WTC11 (cell line): ENCODE measurements around the gene PDIA3. TPM values are rescaled to one million over a fixed set of nuclear protein-coding genes. Genes with fewer than 3 reads are reported as not detected.
A peak's percentile ranks its signal among the peaks of the same experiment; 100 is the strongest.

Source experiments
- ATAC-seq: fragments of 200-7000 bp; cut with Tn5 transposase; 2 replicates; pipeline ENCODE4 v1.10.0; 2021; ENCODE audit warnings: mild to moderate bottlenecking, moderate library complexity
- CTCF ChIA-PET: fragments of 300-600 bp; sonication (Branson Sonifier 250); formaldehyde crosslinking; loops from one replicate; lab custom pipeline; 2021; ENCODE audit warnings: antibody characterized with exemption; lab: Charles Lee
- POLR2A ChIA-PET: fragments of 350-600 bp; sonication (Branson Sonifier 250); formaldehyde crosslinking; loops from one replicate; lab custom pipeline; 2021; ENCODE audit warnings: antibody characterized with exemption; lab: Charles Lee
- DNase-seq: peaks from one replicate; pipeline ENCODE4 v3.0.0; 2021; ENCODE audit warnings: low spot score
- H3K27ac Mint-ChIP-seq: 2 replicates; pipeline ENCODE4 v1.8.0; 2021; ENCODE audit warnings: mixed read lengths
- H3K27me3 Mint-ChIP-seq: 2 replicates; pipeline ENCODE4 v1.8.0; 2021; ENCODE audit warnings: low read depth, mild to moderate bottlenecking, moderate library complexity, mixed read lengths
- H3K36me3 Mint-ChIP-seq: 2 replicates; pipeline ENCODE4 v1.8.0; 2021; ENCODE audit warnings: mixed read lengths
- H3K4me1 Mint-ChIP-seq: 2 replicates; pipeline ENCODE4 v1.8.0; 2022; ENCODE audit warnings: mixed read lengths
- H3K4me3 Mint-ChIP-seq: 2 replicates; pipeline ENCODE4 v1.8.0; 2021; ENCODE audit warnings: mild to moderate bottlenecking, moderate library complexity, mixed read lengths
- H3K9me3 Mint-ChIP-seq: 2 replicates; pipeline ENCODE4 v1.8.0; 2021; ENCODE audit warnings: mixed read lengths
- CREB1 ChIP-seq: sonication (generic); formaldehyde crosslinking; IDR thresholded peaks from 2 replicates; pipeline ENCODE4 v1.8.0; 2023; ENCODE audit warnings: mild to moderate bottlenecking, missing genetic modification reagents
- ELF4 ChIP-seq: sonication (generic); formaldehyde crosslinking; IDR thresholded peaks from 2 replicates; pipeline ENCODE4 v1.8.1; 2022; ENCODE audit warnings: low read depth, mild to moderate bottlenecking, moderate library complexity, missing genetic modification reagents
- FOXJ3 ChIP-seq: sonication (generic); formaldehyde crosslinking; IDR thresholded peaks from 2 replicates; pipeline ENCODE4 v1.9.0; 2021; ENCODE audit warnings: missing genetic modification reagents, mild to moderate bottlenecking, borderline replicate concordance
- FOXP1 ChIP-seq: sonication (generic); formaldehyde crosslinking; IDR thresholded peaks from 2 replicates; pipeline ENCODE4 v1.8.0; 2022; ENCODE audit warnings: missing genetic modification reagents, mild to moderate bottlenecking, moderate library complexity, borderline replicate concordance
- GABPB1 ChIP-seq: sonication (generic); formaldehyde crosslinking; IDR thresholded peaks from 2 replicates; pipeline ENCODE4 v1.8.1; 2023; ENCODE audit warnings: mild to moderate bottlenecking, missing genetic modification reagents
- GTF2I ChIP-seq: fragments of 250-450 bp; sonication (Bioruptor Pico); conservative IDR thresholded peaks from 2 replicates; pipeline ENCODE4 v1.4.0; 2021; ENCODE audit warnings: mild to moderate bottlenecking
- KAT7 ChIP-seq: sonication (generic); formaldehyde crosslinking; IDR thresholded peaks from 2 replicates; pipeline ENCODE4 v1.8.1; 2023; ENCODE audit warnings: missing genetic modification reagents, mild to moderate bottlenecking, borderline replicate concordance
- NFATC4 ChIP-seq: fragments of 250-450 bp; sonication (Bioruptor Pico); IDR thresholded peaks from 2 replicates; pipeline ENCODE4 v1.9.0; 2021; ENCODE audit warnings: mild to moderate bottlenecking
- NR3C1 ChIP-seq: sonication (generic); formaldehyde crosslinking; conservative IDR thresholded peaks from 2 replicates; pipeline ENCODE4 v1.8.1; 2023; ENCODE audit warnings: low read depth, mild to moderate bottlenecking, missing genetic modification reagents
- SMAD3 ChIP-seq: sonication (generic); formaldehyde crosslinking; IDR thresholded peaks from 2 replicates; pipeline ENCODE4 v1.8.0; 2022; ENCODE audit warnings: missing genetic modification reagents, mild to moderate bottlenecking, borderline replicate concordance
- SP1 ChIP-seq: sonication (generic); formaldehyde crosslinking; conservative IDR thresholded peaks from 2 replicates; pipeline ENCODE4 v1.8.1; 2022; ENCODE audit warnings: missing genetic modification reagents
- TEAD4 ChIP-seq: sonication (generic); formaldehyde crosslinking; IDR thresholded peaks from 2 replicates; pipeline ENCODE4 v1.8.0; 2022; ENCODE audit warnings: mild to moderate bottlenecking, missing genetic modification reagents
- ZNF138 ChIP-seq: sonication (generic); formaldehyde crosslinking; conservative IDR thresholded peaks from 2 replicates; pipeline ENCODE4 v1.8.1; 2022; ENCODE audit warnings: mild to moderate bottlenecking, moderate library complexity, missing genetic modification reagents
- ZNF263 ChIP-seq: sonication (generic); formaldehyde crosslinking; IDR thresholded peaks from 2 replicates; pipeline ENCODE4 v1.8.1; 2022; ENCODE audit warnings: low read depth, mild to moderate bottlenecking, moderate library complexity, missing genetic modification reagents
- ZNF317 ChIP-seq: sonication (generic); formaldehyde crosslinking; IDR thresholded peaks from 2 replicates; pipeline ENCODE4 v1.8.1; 2023; ENCODE audit warnings: low read depth, mild to moderate bottlenecking, moderate library complexity, missing genetic modification reagents, borderline replicate concordance
- total RNA-seq: library from RNA; stranded (reverse); gene quantifications from 3 replicates; pipeline ENCODE4 v1.2.3, GENCODE V29; 2021
- TF ChIP-seq, protein P1 (sequence below): fragments of 200-600 bp; IDR thresholded peaks from 2 replicates; pipeline ENCODE4 v1.8.0; 2022; ENCODE audit warnings: antibody characterized with exemption
- TF ChIP-seq, protein P2 (sequence below): sonication (generic); formaldehyde crosslinking; IDR thresholded peaks from 2 replicates; pipeline ENCODE4 v1.8.1; 2022; ENCODE audit warnings: low read depth, mild to moderate bottlenecking, moderate library complexity, missing genetic modification reagents, borderline replicate concordance
- TF ChIP-seq, protein P3 (sequence below): sonication (generic); formaldehyde crosslinking; IDR thresholded peaks from 2 replicates; pipeline ENCODE4 v1.8.1; 2023; ENCODE audit warnings: mild to moderate bottlenecking, moderate library complexity, missing genetic modification reagents
- TF ChIP-seq, protein P4 (sequence below): sonication (generic); formaldehyde crosslinking; IDR thresholded peaks from 2 replicates; pipeline ENCODE4 v1.8.1; 2022; ENCODE audit warnings: mild to moderate bottlenecking, missing genetic modification reagents, moderate library complexity, borderline replicate concordance
- TF ChIP-seq, protein P5 (sequence below): sonication (generic); formaldehyde crosslinking; IDR thresholded peaks from 2 replicates; pipeline ENCODE4 v1.8.1; 2023; ENCODE audit warnings: mild to moderate bottlenecking, missing genetic modification reagents, moderate library complexity
- TF ChIP-seq, protein P6 (sequence below): fragments of 250-450 bp; sonication (Bioruptor Pico); IDR thresholded peaks from 2 replicates; pipeline ENCODE4 v2.1.2; 2022; ENCODE audit warnings: mild to moderate bottlenecking, moderate library complexity
- TF ChIP-seq, protein P7 (sequence below): sonication (generic); formaldehyde crosslinking; IDR thresholded peaks from 2 replicates; pipeline ENCODE4 v1.8.1; 2023; ENCODE audit warnings: mild to moderate bottlenecking, missing genetic modification reagents, moderate library complexity
- TF ChIP-seq, protein P8 (sequence below): sonication (generic); formaldehyde crosslinking; IDR thresholded peaks from 2 replicates; pipeline ENCODE4 v1.8.1; 2023; ENCODE audit warnings: mild to moderate bottlenecking, missing genetic modification reagents
- TF ChIP-seq, protein P9 (sequence below): sonication (generic); formaldehyde crosslinking; IDR thresholded peaks from 2 replicates; pipeline ENCODE4 v1.8.0; 2022; ENCODE audit warnings: mild to moderate bottlenecking, missing genetic modification reagents

Gene PDIA3
- total RNA-seq, 1 experiment from 2014 or later = 630 TPM

DNA sequence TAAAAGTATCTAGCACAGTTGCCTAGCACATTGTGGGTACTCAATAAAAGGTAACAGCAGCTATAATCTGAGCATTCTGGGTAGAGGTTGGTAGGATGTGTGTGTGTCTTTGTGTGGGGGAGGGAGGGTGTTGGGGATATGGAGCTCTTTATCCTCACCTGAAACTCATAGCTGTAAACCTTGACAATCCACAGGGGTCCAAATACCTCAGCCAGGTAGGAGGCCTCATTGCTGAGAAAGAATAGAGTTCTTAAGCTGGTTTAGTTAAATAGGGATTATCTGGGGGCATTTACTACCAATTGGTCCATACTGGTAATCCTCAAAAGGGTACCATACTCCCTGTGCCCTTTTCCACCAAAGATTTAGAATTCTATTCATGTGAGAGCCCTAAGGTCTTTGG is 49.8 kb downstream of the PDIA3 start (continued):
- TF ChIP-seq GTF2I (CRISPR knock-in tag) = no peak
- TF ChIP-seq, protein P1, sequence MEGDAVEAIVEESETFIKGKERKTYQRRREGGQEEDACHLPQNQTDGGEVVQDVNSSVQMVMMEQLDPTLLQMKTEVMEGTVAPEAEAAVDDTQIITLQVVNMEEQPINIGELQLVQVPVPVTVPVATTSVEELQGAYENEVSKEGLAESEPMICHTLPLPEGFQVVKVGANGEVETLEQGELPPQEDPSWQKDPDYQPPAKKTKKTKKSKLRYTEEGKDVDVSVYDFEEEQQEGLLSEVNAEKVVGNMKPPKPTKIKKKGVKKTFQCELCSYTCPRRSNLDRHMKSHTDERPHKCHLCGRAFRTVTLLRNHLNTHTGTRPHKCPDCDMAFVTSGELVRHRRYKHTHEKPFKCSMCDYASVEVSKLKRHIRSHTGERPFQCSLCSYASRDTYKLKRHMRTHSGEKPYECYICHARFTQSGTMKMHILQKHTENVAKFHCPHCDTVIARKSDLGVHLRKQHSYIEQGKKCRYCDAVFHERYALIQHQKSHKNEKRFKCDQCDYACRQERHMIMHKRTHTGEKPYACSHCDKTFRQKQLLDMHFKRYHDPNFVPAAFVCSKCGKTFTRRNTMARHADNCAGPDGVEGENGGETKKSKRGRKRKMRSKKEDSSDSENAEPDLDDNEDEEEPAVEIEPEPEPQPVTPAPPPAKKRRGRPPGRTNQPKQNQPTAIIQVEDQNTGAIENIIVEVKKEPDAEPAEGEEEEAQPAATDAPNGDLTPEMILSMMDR = no peak
- TF ChIP-seq FOXJ3 (CRISPR knock-in tag) = no peak
- TF ChIP-seq, protein P2, sequence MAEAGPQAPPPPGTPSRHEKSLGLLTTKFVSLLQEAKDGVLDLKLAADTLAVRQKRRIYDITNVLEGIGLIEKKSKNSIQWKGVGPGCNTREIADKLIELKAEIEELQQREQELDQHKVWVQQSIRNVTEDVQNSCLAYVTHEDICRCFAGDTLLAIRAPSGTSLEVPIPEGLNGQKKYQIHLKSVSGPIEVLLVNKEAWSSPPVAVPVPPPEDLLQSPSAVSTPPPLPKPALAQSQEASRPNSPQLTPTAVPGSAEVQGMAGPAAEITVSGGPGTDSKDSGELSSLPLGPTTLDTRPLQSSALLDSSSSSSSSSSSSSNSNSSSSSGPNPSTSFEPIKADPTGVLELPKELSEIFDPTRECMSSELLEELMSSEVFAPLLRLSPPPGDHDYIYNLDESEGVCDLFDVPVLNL (CRISPR knock-in tag) = no peak
- no peak for TF ChIP-seq TEAD4 (CRISPR knock-in tag)
- no peak for TF ChIP-seq KAT7 (CRISPR knock-in tag)
- TF ChIP-seq NFATC4 (CRISPR knock-in tag) = no peak
- no peak for TF ChIP-seq SP1 (CRISPR knock-in tag)
- TF ChIP-seq, protein P3, sequence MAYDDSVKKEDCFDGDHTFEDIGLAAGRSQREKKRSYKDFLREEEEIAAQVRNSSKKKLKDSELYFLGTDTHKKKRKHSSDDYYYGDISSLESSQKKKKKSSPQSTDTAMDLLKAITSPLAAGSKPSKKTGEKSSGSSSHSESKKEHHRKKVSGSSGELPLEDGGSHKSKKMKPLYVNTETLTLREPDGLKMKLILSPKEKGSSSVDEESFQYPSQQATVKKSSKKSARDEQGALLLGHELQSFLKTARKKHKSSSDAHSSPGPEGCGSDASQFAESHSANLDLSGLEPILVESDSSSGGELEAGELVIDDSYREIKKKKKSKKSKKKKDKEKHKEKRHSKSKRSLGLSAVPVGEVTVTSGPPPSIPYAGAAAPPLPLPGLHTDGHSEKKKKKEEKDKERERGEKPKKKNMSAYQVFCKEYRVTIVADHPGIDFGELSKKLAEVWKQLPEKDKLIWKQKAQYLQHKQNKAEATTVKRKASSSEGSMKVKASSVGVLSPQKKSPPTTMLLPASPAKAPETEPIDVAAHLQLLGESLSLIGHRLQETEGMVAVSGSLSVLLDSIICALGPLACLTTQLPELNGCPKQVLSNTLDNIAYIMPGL (CRISPR knock-in tag) = no peak
- TF ChIP-seq, protein P4, sequence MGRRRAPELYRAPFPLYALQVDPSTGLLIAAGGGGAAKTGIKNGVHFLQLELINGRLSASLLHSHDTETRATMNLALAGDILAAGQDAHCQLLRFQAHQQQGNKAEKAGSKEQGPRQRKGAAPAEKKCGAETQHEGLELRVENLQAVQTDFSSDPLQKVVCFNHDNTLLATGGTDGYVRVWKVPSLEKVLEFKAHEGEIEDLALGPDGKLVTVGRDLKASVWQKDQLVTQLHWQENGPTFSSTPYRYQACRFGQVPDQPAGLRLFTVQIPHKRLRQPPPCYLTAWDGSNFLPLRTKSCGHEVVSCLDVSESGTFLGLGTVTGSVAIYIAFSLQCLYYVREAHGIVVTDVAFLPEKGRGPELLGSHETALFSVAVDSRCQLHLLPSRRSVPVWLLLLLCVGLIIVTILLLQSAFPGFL = no peak
- no peak for TF ChIP-seq ELF4 (CRISPR knock-in tag)
- TF ChIP-seq, protein P5, sequence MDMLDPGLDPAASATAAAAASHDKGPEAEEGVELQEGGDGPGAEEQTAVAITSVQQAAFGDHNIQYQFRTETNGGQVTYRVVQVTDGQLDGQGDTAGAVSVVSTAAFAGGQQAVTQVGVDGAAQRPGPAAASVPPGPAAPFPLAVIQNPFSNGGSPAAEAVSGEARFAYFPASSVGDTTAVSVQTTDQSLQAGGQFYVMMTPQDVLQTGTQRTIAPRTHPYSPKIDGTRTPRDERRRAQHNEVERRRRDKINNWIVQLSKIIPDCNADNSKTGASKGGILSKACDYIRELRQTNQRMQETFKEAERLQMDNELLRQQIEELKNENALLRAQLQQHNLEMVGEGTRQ (CRISPR knock-in tag) = no peak
- TF ChIP-seq GABPB1 (CRISPR knock-in tag) = no peak
- TF ChIP-seq NR3C1 (CRISPR knock-in tag) = no peak

DNA sequence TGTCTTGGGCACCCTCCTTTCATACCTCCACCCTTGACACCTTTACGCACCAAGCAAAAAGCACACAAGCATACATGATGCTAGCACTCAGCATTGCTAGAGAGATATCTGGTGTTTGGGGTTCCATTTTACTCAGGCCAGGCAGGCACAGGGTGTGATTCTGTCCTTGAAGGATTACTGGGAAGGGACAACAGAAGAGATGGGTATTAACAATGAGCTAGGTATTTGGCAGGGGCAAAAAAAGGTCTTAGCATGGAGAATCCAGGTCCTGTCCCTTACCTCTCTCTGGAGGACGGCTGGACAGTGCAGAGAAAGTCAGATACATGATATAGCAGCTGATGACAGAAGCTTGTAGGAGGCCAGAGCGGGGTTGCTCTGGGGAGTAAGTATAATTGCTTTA is 50.3 kb downstream of the PDIA3 start:
- no peak overlapping the region for H3K4me3 Mint-ChIP-seq
- CTCF ChIA-PET = interaction anchor here (0.6 to 11.1 kb wide), 2 partner anchors 21 to 739 kb away, joined by 3 to 75 read pairs; partner anchors contain the start of gene ELL3
- TF ChIP-seq, protein P6, sequence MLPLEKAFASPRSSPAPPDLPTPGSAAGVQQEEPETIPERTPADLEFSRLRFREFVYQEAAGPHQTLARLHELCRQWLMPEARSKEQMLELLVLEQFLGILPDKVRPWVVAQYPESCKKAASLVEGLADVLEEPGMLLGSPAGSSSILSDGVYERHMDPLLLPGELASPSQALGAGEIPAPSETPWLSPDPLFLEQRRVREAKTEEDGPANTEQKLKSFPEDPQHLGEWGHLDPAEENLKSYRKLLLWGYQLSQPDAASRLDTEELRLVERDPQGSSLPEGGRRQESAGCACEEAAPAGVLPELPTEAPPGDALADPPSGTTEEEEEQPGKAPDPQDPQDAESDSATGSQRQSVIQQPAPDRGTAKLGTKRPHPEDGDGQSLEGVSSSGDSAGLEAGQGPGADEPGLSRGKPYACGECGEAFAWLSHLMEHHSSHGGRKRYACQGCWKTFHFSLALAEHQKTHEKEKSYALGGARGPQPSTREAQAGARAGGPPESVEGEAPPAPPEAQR (CRISPR knock-in tag) = no peak
- no peak for TF ChIP-seq FOXP1 (CRISPR knock-in tag)
- TF ChIP-seq CREB1 = no peak
- TF ChIP-seq ZNF317 = no peak
- TF ChIP-seq, protein P7, sequence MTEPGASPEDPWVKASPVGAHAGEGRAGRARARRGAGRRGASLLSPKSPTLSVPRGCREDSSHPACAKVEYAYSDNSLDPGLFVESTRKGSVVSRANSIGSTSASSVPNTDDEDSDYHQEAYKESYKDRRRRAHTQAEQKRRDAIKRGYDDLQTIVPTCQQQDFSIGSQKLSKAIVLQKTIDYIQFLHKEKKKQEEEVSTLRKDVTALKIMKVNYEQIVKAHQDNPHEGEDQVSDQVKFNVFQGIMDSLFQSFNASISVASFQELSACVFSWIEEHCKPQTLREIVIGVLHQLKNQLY (CRISPR knock-in tag) = no peak
- TF ChIP-seq, protein P8, sequence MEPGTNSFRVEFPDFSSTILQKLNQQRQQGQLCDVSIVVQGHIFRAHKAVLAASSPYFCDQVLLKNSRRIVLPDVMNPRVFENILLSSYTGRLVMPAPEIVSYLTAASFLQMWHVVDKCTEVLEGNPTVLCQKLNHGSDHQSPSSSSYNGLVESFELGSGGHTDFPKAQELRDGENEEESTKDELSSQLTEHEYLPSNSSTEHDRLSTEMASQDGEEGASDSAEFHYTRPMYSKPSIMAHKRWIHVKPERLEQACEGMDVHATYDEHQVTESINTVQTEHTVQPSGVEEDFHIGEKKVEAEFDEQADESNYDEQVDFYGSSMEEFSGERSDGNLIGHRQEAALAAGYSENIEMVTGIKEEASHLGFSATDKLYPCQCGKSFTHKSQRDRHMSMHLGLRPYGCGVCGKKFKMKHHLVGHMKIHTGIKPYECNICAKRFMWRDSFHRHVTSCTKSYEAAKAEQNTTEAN = no peak
- no peak for TF ChIP-seq SMAD3 (CRISPR knock-in tag)
- no peak for TF ChIP-seq ZNF263 (CRISPR knock-in tag)
- TF ChIP-seq, protein P9, sequence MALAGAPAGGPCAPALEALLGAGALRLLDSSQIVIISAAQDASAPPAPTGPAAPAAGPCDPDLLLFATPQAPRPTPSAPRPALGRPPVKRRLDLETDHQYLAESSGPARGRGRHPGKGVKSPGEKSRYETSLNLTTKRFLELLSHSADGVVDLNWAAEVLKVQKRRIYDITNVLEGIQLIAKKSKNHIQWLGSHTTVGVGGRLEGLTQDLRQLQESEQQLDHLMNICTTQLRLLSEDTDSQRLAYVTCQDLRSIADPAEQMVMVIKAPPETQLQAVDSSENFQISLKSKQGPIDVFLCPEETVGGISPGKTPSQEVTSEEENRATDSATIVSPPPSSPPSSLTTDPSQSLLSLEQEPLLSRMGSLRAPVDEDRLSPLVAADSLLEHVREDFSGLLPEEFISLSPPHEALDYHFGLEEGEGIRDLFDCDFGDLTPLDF (CRISPR knock-in tag) = no peak
- no peak for TF ChIP-seq ZNF138 (CRISPR knock-in tag)

More for the DNA sequence above, 50.3 kb downstream of the PDIA3 start:
- H3K27ac Mint-ChIP-seq = peak overlapping the region; percentile 18; the same call in 1 of the 2 replicates
- DNase-seq = no peak
- H3K27me3 Mint-ChIP-seq = no peaks in the 10 kb centered on the region
- peaks cover 63% of the 10 kb centered on the region for H3K36me3 Mint-ChIP-seq
- POLR2A ChIA-PET = interaction anchor here (0.6 to 2.6 kb wide), 3 partner anchors 11 to 23 kb away, joined by 3 to 8 read pairs (median 3); partner anchors contain the start of gene ELL3
- peaks cover 61% of the 10 kb centered on the region for H3K4me1 Mint-ChIP-seq
- no peaks in the 10 kb centered on the region for H3K9me3 Mint-ChIP-seq
- ATAC-seq = no peak
